ENCODE measurements around the gene PSMD1. TPM values are rescaled to one million over a fixed set of nuclear protein-coding genes. Genes with fewer than 3 reads are reported as not detected.
A peak's percentile ranks its signal among the peaks of the same experiment; 100 is the strongest.

The PSMD1 gene
- total and polyA plus RNA-seq, 2 donors (not counting 3 experiments of a cell fraction or from before 2014, with no cell fraction given) = 163 to 209 TPM

DNA sequence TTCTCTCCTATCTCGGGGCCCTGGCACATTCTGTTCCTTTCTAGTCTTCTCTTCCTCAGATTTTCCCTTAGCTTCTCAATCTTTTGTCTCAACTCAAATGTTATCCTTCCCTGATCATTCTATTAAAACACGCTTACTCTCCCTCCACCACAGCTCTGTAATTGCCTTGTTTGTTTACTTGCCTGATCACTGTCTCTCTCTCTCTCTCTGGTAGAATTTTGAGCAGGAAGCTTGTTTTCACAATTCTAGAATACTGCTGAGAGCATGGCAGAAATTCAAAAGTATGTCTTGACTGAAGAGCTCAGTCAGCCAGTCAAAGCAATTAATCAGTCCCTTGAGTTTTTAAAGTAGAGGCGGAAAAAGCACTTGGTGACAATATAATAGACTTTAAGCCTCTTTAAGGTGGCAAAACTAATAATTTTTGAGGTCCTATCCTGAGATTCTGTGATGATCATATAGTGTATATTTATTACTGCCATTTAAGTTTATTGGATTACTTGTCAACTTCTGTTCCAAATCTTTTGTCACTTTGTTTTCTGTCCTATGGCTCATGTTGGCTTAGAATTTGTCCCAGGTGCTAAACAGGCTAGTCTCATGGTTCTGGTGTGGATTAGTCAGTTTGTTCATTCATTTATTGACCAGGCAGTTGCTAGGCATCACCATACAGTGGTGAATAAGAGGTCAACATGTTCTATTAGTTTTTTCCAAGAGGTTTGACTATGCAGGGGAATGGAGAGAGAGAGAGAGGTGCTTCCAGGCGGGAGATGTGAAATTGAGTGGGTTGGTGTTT, 2.3 kb downstream of the PSMD1 start:
- intact Hi-C loops (cut with micrococcal nuclease) = no loop called here
- CTCF ChIA-PET = interaction anchor here (1.3 to 1.8 kb wide), 2 partner anchors 45 to 234 kb away, joined by 3 to 5 read pairs; no protein-coding TSS in a partner anchor

DNA sequence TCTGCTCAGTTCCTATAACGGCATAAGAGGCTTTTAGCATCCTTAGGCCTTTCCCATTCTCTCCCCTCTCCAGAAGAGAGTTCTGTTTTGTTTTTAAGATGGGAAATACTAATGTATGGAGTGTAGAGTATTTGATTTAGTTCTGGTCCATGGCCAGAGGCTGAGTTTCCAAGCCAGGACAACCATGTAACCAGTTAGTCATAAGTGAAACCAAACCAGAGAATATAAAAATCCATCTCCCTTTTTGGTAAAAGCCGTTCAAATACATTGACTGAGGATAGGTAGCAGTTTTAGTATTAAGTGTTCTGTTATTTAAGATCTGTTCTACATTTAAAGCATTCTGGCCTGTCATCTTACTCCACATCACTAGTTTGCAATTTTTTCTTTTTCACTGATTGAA, 3.1 kb downstream of the PSMD1 start:
- Histone ChIP-seq H3K4me2 (ENCODE audit: insufficient read depth, low read length) (peak overlapping the region; percentile 12), H2AFZ (ENCODE audit: low read depth, low read length) (no peak overlapping the region), H3K9ac (replicated peaks; ENCODE audit: extremely low read depth, insufficient read depth, low read length) (no peak overlapping the region), H3K9me1 (replicated peaks; ENCODE audit: control insufficient read depth, extremely low read depth, insufficient read depth, low read length) (no peaks in the 10 kb centered on the region), H3K79me2 (ENCODE audit: control insufficient read depth, insufficient read depth, low read length) (peaks cover 67% of the 10 kb centered on the region), H4K20me1 (replicated peaks; ENCODE audit: control insufficient read depth, extremely low read depth, insufficient read depth, low read length) (peaks cover 2% of the 10 kb centered on the region), H3K36me3 (ENCODE audit: control insufficient read depth in 2 of 2, extremely low read depth in 1 of 2, insufficient read depth in 2 of 2, low read length in 2 of 2) (peaks cover 10 to 15% of the 10 kb centered on the region in 2 experiments), H3K9me3 (replicated peaks; ENCODE audit: control insufficient read depth, insufficient read depth, low read length) (no peaks in the 10 kb centered on the region), H3K4me1 (ENCODE audit: control insufficient read depth, extremely low read depth, insufficient read depth, low read length) (peaks cover 22% of the 10 kb centered on the region), H3K27ac (ENCODE audit: insufficient read depth, low read depth, low read length) (no peak overlapping the region), H3K4me3 (replicated peaks in 1 of 3; ENCODE audit: insufficient read depth in 1 of 3, low read depth in 1 of 3, low read length in 3 of 3) (no peak overlapping the region), H3K27me3 (ENCODE audit: control insufficient read depth in 2 of 2, insufficient read depth in 2 of 2, low read length in 2 of 2) (no peaks in the 10 kb centered on the region)
- DNase-seq (ENCODE audit: low read depth, low spot score) = no peak
- BruUV-seq (replicated peaks) = no TSS peak
- no peak for TF ChIP-seq FOS (IDR thresholded peaks at IDR 0.05; ENCODE audit: borderline replicate concordance, insufficient read depth, low read length)
- no peak for TF ChIP-seq POLR2AphosphoS5 (IDR thresholded peaks at IDR 0.05; ENCODE audit: insufficient read depth, low read depth, low read length)
- ChIA-PET CTCF (interaction anchor here (1.8 kb wide), 1 partner anchor 235 kb away, joined by 5 read pairs; no protein-coding TSS in a partner anchor), POLR2A (no interaction called here)
- dilution Hi-C loops (cut with MboI; ENCODE audit: extremely low pct_ligation_motif_present, low sequenced_read_pairs) = no loop called here
- intact Hi-C loops (cut with micrococcal nuclease) = no loop called here
- FAIRE-seq = no peak

More for the DNA sequence above, 2.3 kb downstream of the PSMD1 start:
- peak overlapping the region; percentile 86 for H3K4me2 ChIP-seq (ENCODE audit: insufficient read depth, low read length)
- dilution Hi-C loops (cut with MboI; ENCODE audit: extremely low pct_ligation_motif_present, low sequenced_read_pairs) = no loop called here
- POLR2A ChIA-PET = no interaction called here
- TF ChIP-seq, protein P1, sequence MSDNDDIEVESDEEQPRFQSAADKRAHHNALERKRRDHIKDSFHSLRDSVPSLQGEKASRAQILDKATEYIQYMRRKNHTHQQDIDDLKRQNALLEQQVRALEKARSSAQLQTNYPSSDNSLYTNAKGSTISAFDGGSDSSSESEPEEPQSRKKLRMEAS (IDR thresholded peaks at IDR 0.05; ENCODE audit: insufficient read depth, insufficient read length) = no peak
- TF ChIP-seq POLR2A (IDR thresholded peaks at IDR 0.05; ENCODE audit: low read depth, low read length) = no peak
- H3K4me3 ChIP-seq (replicated peaks in 1 of 3; ENCODE audit: insufficient read depth in 1 of 3, low read depth in 1 of 3, low read length in 3 of 3) = no peak overlapping the region
- H3K9me3 ChIP-seq (replicated peaks; ENCODE audit: control insufficient read depth, insufficient read depth, low read length) = no peaks in the 10 kb centered on the region
- H4K20me1 ChIP-seq (replicated peaks; ENCODE audit: control insufficient read depth, extremely low read depth, insufficient read depth, low read length) = peaks cover 2% of the 10 kb centered on the region
- H2AFZ ChIP-seq (ENCODE audit: low read depth, low read length) = no peak overlapping the region
- no peaks in the 10 kb centered on the region for H3K9me1 ChIP-seq (replicated peaks; ENCODE audit: control insufficient read depth, extremely low read depth, insufficient read depth, low read length)
- no peak overlapping the region for H3K27ac ChIP-seq (ENCODE audit: insufficient read depth, low read depth, low read length)
- H3K27me3 ChIP-seq (ENCODE audit: control insufficient read depth in 2 of 2, insufficient read depth in 2 of 2, low read length in 2 of 2) = peaks cover 0 to 3% of the 10 kb centered on the region in 2 experiments
- DNase-seq (ENCODE audit: low read depth, low spot score) (no peak), FAIRE-seq (no peak)
- peaks cover 61% of the 10 kb centered on the region for H3K79me2 ChIP-seq (ENCODE audit: control insufficient read depth, insufficient read depth, low read length)
- H3K9ac ChIP-seq (replicated peaks; ENCODE audit: extremely low read depth, insufficient read depth, low read length) = no peak overlapping the region
- BruUV-seq (replicated peaks) = no TSS peak
- peaks cover 22% of the 10 kb centered on the region for H3K4me1 ChIP-seq (ENCODE audit: control insufficient read depth, extremely low read depth, insufficient read depth, low read length)
- H3K36me3 ChIP-seq (ENCODE audit: control insufficient read depth in 2 of 2, extremely low read depth in 1 of 2, insufficient read depth in 2 of 2, low read length in 2 of 2) = peaks cover 10 to 14% of the 10 kb centered on the region in 2 experiments
